HG03520 (cell line): ENCODE measurements around the gene CCDC186.

Source experiments
- ATAC-seq: cut with Tn5 transposase; IDR thresholded peaks from one replicate; pipeline ENCODE4 v1.9.1; 2021; ENCODE audit warnings: mild to moderate bottlenecking, moderate library complexity; ENCODE audit not compliant: unreplicated experiment

Gene CCDC186

GRCh38 chr10:114115661-114116445 is 58.1 kb downstream of the CCDC186 start:
- no peak for ATAC-seq

DNA sequence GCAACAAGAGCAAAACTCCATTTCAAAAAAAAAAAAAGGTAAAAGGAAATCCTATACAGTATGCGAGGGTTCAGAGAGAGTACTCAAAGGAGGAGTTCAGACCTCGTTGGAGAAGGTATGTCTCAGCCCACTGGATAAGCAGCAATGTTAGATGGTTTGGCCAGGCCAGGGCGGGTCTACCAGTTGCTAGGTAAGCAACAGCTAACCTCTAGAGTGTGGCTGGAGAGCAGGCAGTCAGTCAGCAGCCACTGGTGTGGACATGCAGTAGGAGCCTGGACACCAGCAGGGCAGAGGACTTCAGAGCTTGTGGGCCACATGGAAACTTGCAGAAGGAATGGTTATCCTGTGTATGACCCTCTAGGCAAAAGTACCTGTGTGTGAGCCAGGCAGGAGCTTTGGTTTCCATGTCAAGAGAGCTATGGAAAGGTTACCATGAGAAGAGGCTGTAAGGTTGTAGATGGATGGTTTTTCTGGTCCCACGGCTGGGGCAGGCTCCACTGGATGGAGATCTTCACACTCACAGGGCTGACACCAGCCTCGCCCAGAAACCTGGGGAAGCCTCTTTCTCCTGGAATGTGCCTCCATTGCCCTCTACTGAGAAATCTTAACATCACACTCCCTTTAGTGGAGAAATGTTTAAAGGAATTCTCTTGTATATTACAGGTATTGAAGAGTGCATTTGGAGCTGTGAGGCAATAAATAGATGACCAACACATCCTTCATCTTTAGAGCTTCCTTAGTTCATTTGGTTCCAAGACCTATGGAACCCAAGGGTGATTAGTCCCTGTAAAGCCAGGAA is 63.6 kb downstream of the CCDC186 start:
- no peak for ATAC-seq

GRCh38 chr10:114103284-114103683 is 70.7 kb downstream of the CCDC186 start:
- peak; percentile 46 for ATAC-seq

- no peak for ATAC-seq
Observed at GRCh38 chr10:114102256-114102655, 71.7 kb downstream of the CCDC186 start.

GRCh38 chr10:114100848-114101741 is 72.9 kb downstream of the CCDC186 start:
- no peak for ATAC-seq

GRCh38 chr10:114096864-114097263 is 77.1 kb downstream of the CCDC186 start:
- ATAC-seq, result no peak

GRCh38 chr10:114095559-114096337 is 78.3 kb downstream of the CCDC186 start:
- peak; percentile 47 for ATAC-seq

DNA sequence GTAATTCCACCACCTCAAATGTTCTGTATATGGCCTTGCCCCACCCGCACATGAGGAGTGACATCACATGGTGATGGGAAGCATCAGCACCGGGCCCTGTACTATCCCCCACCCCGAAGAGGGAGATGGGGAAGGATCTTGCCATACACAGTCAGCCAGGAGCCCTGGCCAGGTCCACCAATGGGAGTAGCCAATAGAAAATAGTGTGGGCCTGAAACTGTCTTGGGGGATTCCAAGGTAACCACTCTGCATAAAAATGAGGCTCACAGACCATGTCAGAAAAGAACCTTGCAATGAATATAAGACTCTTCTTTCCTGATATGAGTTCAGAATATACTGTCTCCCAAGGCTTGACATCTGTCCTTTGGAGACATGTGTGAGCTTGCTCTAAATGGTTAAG is 79.2 kb downstream of the CCDC186 start:
- ATAC-seq, result peak; percentile 51

- no peak for ATAC-seq
Observed at GRCh38 chr10:114087655-114088054, 86.3 kb downstream of the CCDC186 start.

DNA sequence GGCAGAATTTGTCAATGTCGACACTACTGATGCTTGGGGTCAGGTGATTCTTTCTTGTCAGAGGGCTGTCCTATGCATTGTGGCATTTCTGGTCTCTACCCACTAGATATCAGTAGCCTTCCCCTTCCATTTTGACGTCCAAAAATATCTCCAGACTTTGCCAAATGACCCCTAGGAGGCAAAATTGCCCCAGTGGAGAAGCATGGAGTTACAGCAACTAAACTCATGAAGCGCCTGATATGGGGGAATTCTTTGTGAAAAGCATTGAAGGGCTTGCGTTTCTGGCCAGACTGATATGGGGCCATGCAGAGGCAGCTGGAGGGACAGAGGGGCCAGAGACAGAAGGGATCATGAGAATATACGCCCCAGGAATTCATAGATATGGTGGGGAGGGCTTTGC is 86.7 kb downstream of the CCDC186 start:
- no peak for ATAC-seq

DNA sequence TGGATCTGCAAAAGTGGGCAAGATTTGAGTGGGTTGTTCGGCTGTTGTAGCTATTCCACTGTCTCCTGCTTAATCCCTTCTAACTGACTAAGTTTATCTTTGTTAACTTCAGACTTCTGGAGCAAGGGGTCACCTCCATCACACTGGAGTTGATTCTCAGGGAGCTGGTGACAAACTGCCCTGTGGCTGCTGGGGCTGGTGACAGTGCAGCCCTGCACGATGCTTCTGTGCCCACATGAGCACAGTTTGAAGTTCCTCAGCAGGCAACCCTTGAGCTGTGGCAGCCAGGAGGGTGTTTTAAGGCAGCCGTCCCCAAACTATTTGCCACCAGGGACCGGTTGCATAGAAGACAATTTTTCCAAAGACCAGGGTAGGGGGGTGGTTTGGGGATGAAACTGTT is 89.8 kb downstream of the CCDC186 start:
- no peak for ATAC-seq

- ATAC-seq, result no peak
Observed at GRCh38 chr10:114083040-114083439, 91.0 kb downstream of the CCDC186 start.

DNA sequence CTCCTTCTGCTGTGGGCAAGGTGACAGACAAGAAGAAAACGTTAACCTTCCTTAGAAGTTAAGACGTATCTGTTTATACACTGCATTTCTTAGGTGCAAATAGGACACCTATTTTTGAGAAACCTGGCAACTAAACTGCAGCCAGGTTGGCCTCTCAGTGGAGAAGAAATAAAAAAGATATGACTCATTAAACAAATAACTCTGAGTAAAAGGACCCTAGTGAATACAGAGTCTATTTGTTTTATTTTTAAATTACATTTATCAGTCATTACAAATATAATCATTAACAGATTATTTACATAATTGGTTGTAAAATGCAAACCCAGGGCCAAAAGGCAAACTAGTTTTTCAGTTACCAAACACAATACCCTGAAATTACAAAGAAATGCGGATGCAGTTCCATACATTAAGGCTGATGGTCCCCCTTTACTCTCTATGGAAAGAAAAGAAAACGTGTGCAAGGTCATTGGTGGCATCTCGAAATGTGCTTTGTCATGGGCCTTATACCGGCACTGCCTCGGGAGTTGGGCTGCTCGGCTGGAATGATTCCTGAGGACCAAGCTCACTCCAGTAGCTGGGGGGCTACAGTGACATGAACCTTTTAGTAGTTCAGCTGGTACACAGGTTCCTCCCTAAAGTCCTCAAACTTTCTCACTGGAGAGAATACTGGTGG is 92.0 kb downstream of the CCDC186 start:
- no peak for ATAC-seq

DNA sequence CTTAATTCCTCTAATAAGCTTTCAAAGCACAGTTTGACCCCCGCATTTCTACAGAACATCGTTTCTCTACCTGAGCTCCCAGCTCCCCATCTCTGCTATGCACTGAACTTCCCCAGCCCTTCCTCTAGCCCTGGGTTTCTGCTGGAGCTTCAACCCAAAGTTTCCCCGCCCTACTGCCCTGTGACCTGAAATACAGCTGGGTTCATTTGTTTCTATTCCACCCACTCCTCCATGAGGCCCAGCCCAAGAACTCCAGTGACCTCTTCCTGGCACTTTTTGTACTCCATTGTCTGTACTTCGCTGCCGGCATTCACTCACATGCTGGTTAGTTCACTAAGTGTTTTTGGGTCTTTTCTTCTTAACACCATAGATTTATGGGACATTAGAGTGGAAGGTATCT is 94.6 kb downstream of the CCDC186 start:
- ATAC-seq, result no peak

GRCh38 chr10:114078346-114078745 is 95.7 kb downstream of the CCDC186 start:
- ATAC-seq, result no peak

GRCh38 chr10:114077815-114078219 is 96.2 kb downstream of the CCDC186 start:
- no peak for ATAC-seq

DNA sequence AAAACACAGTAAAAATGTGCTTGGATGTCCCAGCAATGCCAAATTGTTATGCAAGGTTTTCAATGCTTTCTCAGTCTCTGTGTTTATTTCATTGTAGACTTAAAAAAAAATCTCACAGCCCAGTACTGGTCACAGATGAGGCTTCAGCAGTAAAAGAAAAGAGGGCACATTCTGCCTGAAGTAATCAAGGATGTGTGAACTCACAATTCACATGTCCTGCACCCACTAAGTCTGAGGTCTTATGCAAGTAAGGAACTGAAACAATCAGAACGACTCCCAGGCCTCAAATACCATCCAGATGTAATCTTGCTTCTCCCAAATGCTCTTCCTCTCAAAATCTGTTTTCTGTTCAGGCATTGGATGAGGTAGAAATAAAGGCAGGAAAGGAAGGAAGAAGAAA is 96.7 kb downstream of the CCDC186 start:
- no peak for ATAC-seq

DNA sequence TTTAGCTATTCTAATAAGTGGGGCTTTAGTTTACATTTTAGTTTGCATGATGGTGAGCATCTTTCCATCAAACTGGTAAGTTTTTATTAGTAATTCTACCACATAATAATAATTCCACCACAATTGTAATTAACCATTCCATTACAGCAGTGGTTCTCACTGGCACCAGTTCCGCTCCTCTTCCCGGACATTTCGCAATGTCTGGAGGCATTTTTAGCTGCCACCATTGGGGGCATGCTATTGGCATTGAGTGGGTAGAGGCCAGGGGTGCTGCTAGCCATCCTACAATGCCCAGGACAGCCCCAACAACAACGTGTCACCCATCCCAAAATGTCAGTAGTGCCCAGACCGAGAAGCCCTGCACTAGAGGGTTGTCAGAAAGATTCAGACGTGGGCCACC is 98.9 kb downstream of the CCDC186 start:
- ATAC-seq, result no peak

- no peak for ATAC-seq
Observed at GRCh38 chr10:114073395-114074186, 100.4 kb downstream of the CCDC186 start.
